GM12878 (cell line): ENCODE results near the gene C8B. TPM values are rescaled to one million over a fixed set of nuclear protein-coding genes. Genes with fewer than 3 reads are reported as not detected.

Source experiments
- ATAC-seq: fragments of 200-7000 bp; cut with Tn5 transposase; 3 replicates; pipeline ENCODE4 v1.9.1; 2020; ENCODE audit warnings: mild to moderate bottlenecking, moderate library complexity
- BruUV-seq: library from RNA; stranded (reverse); fragments of 400-500 nt; replicated peaks from 2 replicates; lab custom pipeline; 2021; lab: Mats Ljungman, UMichigan
- CTCF ChIA-PET: fragments of 300-600 bp; sonication (Branson Sonifier 250); formaldehyde crosslinking; extraction: SDS; loops from one replicate; lab custom pipeline; 2021; ENCODE audit warnings: inconsistent platforms; lab: Yijun Ruan, JAX
- POLR2A ChIA-PET: fragments of 350-600 bp; formaldehyde crosslinking; extraction: SDS; loops from one replicate; lab custom pipeline; 2021; ENCODE audit warnings: inconsistent platforms; lab: Charles Lee
- RAD21 ChIA-PET: fragments of 300-600 bp; sonication (Branson Sonifier 250); formaldehyde crosslinking; loops from one replicate; lab custom pipeline; 2023; ENCODE audit warnings: antibody characterized with exemption; ENCODE audit not compliant: unreplicated experiment; lab: Charles Lee
- SMC1A ChIA-PET: fragments of 300-600 bp; sonication (Branson Sonifier 250); formaldehyde crosslinking; loops from one replicate; lab custom pipeline; 2023; ENCODE audit not compliant: unreplicated experiment, uncharacterized antibody; lab: Charles Lee
- DNase-seq: peaks from one replicate; pipeline ENCODE4 v3.0.0-alpha.2; 2011; ENCODE audit warnings: low read depth, low spot score
- FAIRE-seq: peaks from 3 replicates; lab custom pipeline; 2011; peaks lifted over from hg19 to GRCh38; lab: Jason Lieb, UNC
- H2AFZ ChIP-seq: 2 replicates; pipeline ENCODE4 v1.6.0; 2011; ENCODE audit warnings: low read depth, low read length, control low read depth; ENCODE audit not compliant: control insufficient read depth
- H3K27ac ChIP-seq: 2 replicates; pipeline ENCODE4 v1.5.1; 2011; ENCODE audit warnings: control low read depth; ENCODE audit not compliant: control insufficient read depth, insufficient read depth
- H3K27me3 ChIP-seq, 2 experiments: replicated peaks in 1 of 2; 2 replicates each; pipeline versions ENCODE4 v1.6.0 to v1.6.1; 2011; ENCODE audit warnings: low read length in 1 of 2; ENCODE audit not compliant: control insufficient read depth in 2 of 2, insufficient read depth in 2 of 2
- H3K36me3 ChIP-seq, 2 experiments: 2 replicates each; pipeline ENCODE4 v1.5.1; 2011; ENCODE audit warnings: low read length in 1 of 2; ENCODE audit not compliant: control insufficient read depth in 2 of 2, insufficient read depth in 2 of 2
- H3K4me1 ChIP-seq: 2 replicates; pipeline ENCODE4 v1.6.1; 2011; ENCODE audit warnings: mild to moderate bottlenecking, low read length, moderate library complexity, mixed read lengths; ENCODE audit not compliant: control insufficient read depth, insufficient read depth
- H3K4me2 ChIP-seq: 2 replicates; pipeline ENCODE4 v1.6.0; 2011; ENCODE audit warnings: control low read depth; ENCODE audit not compliant: control insufficient read depth, insufficient read depth
- H3K4me3 ChIP-seq: fragments of 200-600 bp; sonication (generic); 2 replicates; pipeline ENCODE4 v1.5.1; 2016
- H3K79me2 ChIP-seq: 2 replicates; pipeline ENCODE4 v1.6.0; 2011; ENCODE audit warnings: low read length; ENCODE audit not compliant: control insufficient read depth, insufficient read depth
- H3K9ac ChIP-seq: 2 replicates; pipeline ENCODE4 v1.8.0; 2011; ENCODE audit warnings: low read length, control low read depth, mixed read lengths; ENCODE audit not compliant: control insufficient read depth, insufficient read depth
- H3K9me3 ChIP-seq: replicated peaks from 3 replicates; pipeline ENCODE4 v1.5.1; 2011; ENCODE audit warnings: mild to moderate bottlenecking, low read length; ENCODE audit not compliant: control insufficient read depth, insufficient read depth
- H4K20me1 ChIP-seq: 2 replicates; pipeline ENCODE4 v1.6.0; 2011; ENCODE audit not compliant: control insufficient read depth, insufficient read depth
- ASH2L ChIP-seq: fragments of 300-600, 200-600 bp; sonication (generic); IDR thresholded peaks from 2 replicates; pipeline ENCODE4 v1.6.1; 2017; ENCODE audit warnings: low read depth, mild to moderate bottlenecking, borderline replicate concordance
- CBX5 ChIP-seq: sonication (generic); IDR thresholded peaks from 2 replicates; pipeline ENCODE4 v1.6.1; 2016; ENCODE audit warnings: low read depth, moderate library complexity, mild to moderate bottlenecking, inconsistent platforms
- CHD2 ChIP-seq: IDR thresholded peaks from 2 replicates; pipeline ENCODE4 v1.6.1; 2011; ENCODE audit warnings: low read depth, low read length, improper control_type of control experiment, borderline replicate concordance
- FOXK2 ChIP-seq: fragments of 450-650 bp; IDR thresholded peaks from 2 replicates; pipeline ENCODE4 v1.6.1; 2017; ENCODE audit warnings: mild to moderate bottlenecking, moderate library complexity
- IKZF2 ChIP-seq, 2 experiments: fragments of 450-650 bp; IDR thresholded peaks; 2 replicates each; pipeline ENCODE4 v1.6.1; 2017; ENCODE audit warnings: mild to moderate bottlenecking in 2 of 2, moderate library complexity in 2 of 2
- PML ChIP-seq: IDR thresholded peaks from 2 replicates; pipeline ENCODE4 v1.6.1; 2012; ENCODE audit warnings: low read length, inconsistent platforms
- SRF ChIP-seq, 2 experiments: IDR thresholded peaks; 2 replicates each; pipeline ENCODE4 v1.6.1; 2011; ENCODE audit warnings: low read depth in 2 of 2, low read length in 2 of 2, mild to moderate bottlenecking in 1 of 2, moderate library complexity in 1 of 2
- WGBS: methylation state at CpG from one replicate; pipeline ENCODE4 v1.1.6; 2016; ENCODE audit warnings: low lambda C conversion rate; ENCODE audit not compliant: insufficient replicate concordance, insufficient coverage; ENCODE audit errors: missing lambda C conversion rate; 5-methylcytosine and 5-hydroxymethylcytosine counted together
- in situ Hi-C: fragments of 300-500 bp; cut with MboI; formaldehyde crosslinking; loops from 9 replicates; pipeline ENCODE4 v1.14.3; 2018; ENCODE audit warnings: mixed read lengths
- intact Hi-C: fragments of 100-400 bp; cut with micrococcal nuclease; formaldehyde crosslinking; loops from one replicate; pipeline ENCODE4 v1.14.2; 2022; ENCODE audit not compliant: unreplicated experiment
- polyA plus RNA-seq, 11 experiments: library from polyadenylated mRNA; depleted of rRNA in 4 of 11; unstranded in 6 of 11; stranded (reverse) in 5 of 11; fragments of >200 nt; fragmentation: Nextera tagmentation in 4 of 11; fragmentation: Illumina TruSeq in 1 of 11; extraction: Ambion mirVana in 4 of 11; extraction: Trizol in 1 of 11; gene quantifications; 1 replicate in 1 of 11; 2 replicates in 10 of 11; pipeline versions ENCODE4 v1.2.1 to v1.2.3, GENCODE V29; 2011 to 2016; ENCODE audit warnings: inconsistent platforms in 2 of 11, missing spikeins in 2 of 11, low read depth in 1 of 11
- total RNA-seq, 4 experiments: library from RNA; depleted of rRNA in 3 of 4; stranded (reverse); fragments of >200 nt in 3 of 4; fragmentation: Illumina TruSeq in 1 of 4; extraction: Trizol in 1 of 4; gene quantifications; 2 replicates each; pipeline versions ENCODE4 v1.2.1 to v1.2.3, GENCODE V29; 2013 to 2021
- TF ChIP-seq, protein P1 (sequence below): IDR thresholded peaks from 2 replicates; pipeline ENCODE4 v1.6.1; 2012; ENCODE audit warnings: mild to moderate bottlenecking, low read depth, low read length
- TF ChIP-seq, protein P2 (sequence below): fragments of 450-650 bp; IDR thresholded peaks from 2 replicates; pipeline ENCODE4 v1.6.1; 2017; ENCODE audit warnings: mild to moderate bottlenecking

The C8B gene
- total and polyA plus RNA-seq, 10 of the 15 experiments (the other 5 are each of a cell fraction or from before 2014, with no cell fraction given): not detected

DNA sequence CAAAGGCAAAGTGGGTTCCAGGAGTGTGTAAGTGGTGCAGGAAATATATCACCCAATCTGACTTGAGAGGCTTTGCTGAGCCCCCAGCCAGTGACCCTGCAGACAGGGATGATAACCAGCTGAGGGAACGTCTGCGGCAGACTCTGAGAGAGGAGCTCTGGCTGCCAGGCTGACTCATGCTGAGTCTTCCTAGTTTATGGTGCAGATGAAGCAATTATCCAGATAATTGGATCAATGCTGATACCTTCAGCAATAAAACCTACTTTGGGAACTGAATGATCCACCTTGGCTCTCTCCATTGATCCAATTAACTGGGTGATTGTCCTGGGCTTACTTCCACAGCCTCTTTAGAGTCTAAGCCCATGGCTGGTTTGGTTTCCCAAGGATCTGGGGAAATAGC, 7.3 kb downstream of the C8B start:
- no peak overlapping the region for H3K27ac ChIP-seq
- RAD21 ChIA-PET: no interaction called here
- CTCF ChIA-PET: interaction anchor here (1.1 kb wide), 1 partner anchor 60 kb away, joined by 3 read pairs; no protein-coding TSS in a partner anchor
- TF ChIP-seq IKZF2 (IDR thresholded peaks at IDR 0.05) (no peak), ASH2L (no peak)
- TF ChIP-seq, protein P1, sequence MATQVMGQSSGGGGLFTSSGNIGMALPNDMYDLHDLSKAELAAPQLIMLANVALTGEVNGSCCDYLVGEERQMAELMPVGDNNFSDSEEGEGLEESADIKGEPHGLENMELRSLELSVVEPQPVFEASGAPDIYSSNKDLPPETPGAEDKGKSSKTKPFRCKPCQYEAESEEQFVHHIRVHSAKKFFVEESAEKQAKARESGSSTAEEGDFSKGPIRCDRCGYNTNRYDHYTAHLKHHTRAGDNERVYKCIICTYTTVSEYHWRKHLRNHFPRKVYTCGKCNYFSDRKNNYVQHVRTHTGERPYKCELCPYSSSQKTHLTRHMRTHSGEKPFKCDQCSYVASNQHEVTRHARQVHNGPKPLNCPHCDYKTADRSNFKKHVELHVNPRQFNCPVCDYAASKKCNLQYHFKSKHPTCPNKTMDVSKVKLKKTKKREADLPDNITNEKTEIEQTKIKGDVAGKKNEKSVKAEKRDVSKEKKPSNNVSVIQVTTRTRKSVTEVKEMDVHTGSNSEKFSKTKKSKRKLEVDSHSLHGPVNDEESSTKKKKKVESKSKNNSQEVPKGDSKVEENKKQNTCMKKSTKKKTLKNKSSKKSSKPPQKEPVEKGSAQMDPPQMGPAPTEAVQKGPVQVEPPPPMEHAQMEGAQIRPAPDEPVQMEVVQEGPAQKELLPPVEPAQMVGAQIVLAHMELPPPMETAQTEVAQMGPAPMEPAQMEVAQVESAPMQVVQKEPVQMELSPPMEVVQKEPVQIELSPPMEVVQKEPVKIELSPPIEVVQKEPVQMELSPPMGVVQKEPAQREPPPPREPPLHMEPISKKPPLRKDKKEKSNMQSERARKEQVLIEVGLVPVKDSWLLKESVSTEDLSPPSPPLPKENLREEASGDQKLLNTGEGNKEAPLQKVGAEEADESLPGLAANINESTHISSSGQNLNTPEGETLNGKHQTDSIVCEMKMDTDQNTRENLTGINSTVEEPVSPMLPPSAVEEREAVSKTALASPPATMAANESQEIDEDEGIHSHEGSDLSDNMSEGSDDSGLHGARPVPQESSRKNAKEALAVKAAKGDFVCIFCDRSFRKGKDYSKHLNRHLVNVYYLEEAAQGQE: no peak
- TF ChIP-seq, all 136 proteins: peak for 0
- Histone ChIP-seq H2AFZ (no peak overlapping the region), H3K4me1 (no peaks in the 10 kb centered on the region), H3K36me3 (no peaks in the 10 kb centered on the region), H3K27me3 (no peaks in the 10 kb centered on the region), H3K9ac (no peak overlapping the region), H4K20me1 (no peaks in the 10 kb centered on the region), H3K79me2 (no peaks in the 10 kb centered on the region), H3K4me2 (no peak overlapping the region), H3K4me3 (no peak overlapping the region), H3K9me3 (no peaks in the 10 kb centered on the region)
- FAIRE-seq (no peak), ATAC-seq (no peak), DNase-seq (no peak)
- BruUV-seq: no TSS peak
- in situ Hi-C loops: no loop called here
- intact Hi-C loops: no loop called here
- 54% methylated on average over 2 of the region's 2 CpGs for WGBS
- ChIA-PET SMC1A (no interaction called here), POLR2A (no interaction called here)

DNA sequence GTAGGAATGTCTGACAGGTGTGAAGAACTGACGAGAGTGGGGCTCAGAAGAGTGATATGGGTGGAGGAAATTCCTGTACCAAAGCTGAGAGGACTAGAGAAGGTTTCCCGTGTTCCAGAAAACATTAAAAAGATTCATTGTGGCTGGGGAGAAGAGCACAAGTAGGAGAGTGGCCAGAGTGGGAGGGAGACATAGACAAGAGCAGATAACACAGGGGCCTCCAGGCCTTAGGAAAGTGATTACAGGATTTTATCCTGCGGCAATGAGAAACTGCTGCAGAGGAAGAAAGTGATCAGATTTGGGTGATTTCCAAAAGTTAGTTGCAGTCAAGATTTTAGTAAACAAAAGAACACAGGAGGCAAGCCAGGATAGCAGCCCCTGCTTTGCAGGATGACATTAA, 7.9 kb downstream of the C8B start:
- RAD21 ChIA-PET: no interaction called here
- TF ChIP-seq SRF (IDR thresholded peaks at IDR 0.05; ENCODE audit: low read depth in 2 of 2, low read length in 2 of 2): no peak
- TF ChIP-seq, protein P2, sequence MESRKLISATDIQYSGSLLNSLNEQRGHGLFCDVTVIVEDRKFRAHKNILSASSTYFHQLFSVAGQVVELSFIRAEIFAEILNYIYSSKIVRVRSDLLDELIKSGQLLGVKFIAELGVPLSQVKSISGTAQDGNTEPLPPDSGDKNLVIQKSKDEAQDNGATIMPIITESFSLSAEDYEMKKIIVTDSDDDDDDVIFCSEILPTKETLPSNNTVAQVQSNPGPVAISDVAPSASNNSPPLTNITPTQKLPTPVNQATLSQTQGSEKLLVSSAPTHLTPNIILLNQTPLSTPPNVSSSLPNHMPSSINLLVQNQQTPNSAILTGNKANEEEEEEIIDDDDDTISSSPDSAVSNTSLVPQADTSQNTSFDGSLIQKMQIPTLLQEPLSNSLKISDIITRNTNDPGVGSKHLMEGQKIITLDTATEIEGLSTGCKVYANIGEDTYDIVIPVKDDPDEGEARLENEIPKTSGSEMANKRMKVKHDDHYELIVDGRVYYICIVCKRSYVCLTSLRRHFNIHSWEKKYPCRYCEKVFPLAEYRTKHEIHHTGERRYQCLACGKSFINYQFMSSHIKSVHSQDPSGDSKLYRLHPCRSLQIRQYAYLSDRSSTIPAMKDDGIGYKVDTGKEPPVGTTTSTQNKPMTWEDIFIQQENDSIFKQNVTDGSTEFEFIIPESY: no peak
- no peak for TF ChIP-seq PML
- TF ChIP-seq CBX5: no peak
- TF ChIP-seq CHD2: no peak
- no peak for TF ChIP-seq FOXK2

More for the DNA sequence above, 7.9 kb downstream of the C8B start:
- in situ Hi-C loops (no loop called here), intact Hi-C loops (no loop called here)
- DNase-seq (no peak), FAIRE-seq (no peak), ATAC-seq (no peak)
- 18% methylated on average over 3 of the region's 3 CpGs for WGBS
- H3K4me2 ChIP-seq: no peak overlapping the region
- H3K27ac ChIP-seq: no peak overlapping the region
- SMC1A ChIA-PET: no interaction called here
- no peaks in the 10 kb centered on the region for H3K9me3 ChIP-seq
- CTCF ChIA-PET: no interaction called here
- no peak overlapping the region for H3K9ac ChIP-seq
- no peak overlapping the region for H3K4me3 ChIP-seq
- H3K27me3 ChIP-seq: no peaks in the 10 kb centered on the region
- H3K36me3 ChIP-seq: no peaks in the 10 kb centered on the region
- no peaks in the 10 kb centered on the region for H3K79me2 ChIP-seq
- POLR2A ChIA-PET: no interaction called here
- no peaks in the 10 kb centered on the region for H4K20me1 ChIP-seq
- BruUV-seq: no TSS peak
- H3K4me1 ChIP-seq: no peaks in the 10 kb centered on the region
- H2AFZ ChIP-seq: no peak overlapping the region
